GM23248 (cell line): ENCODE data around the gene MAPK8IP1. TPM values are rescaled to one million over a fixed set of nuclear protein-coding genes. Genes with fewer than 3 reads are reported as not detected.
A peak's percentile ranks its signal among the peaks of the same experiment; 100 is the strongest.
"Not testable (repeated sequence)": the region's sequence is repeated elsewhere in the genome, so short reads cannot be mapped to it uniquely, and the experiment has no call there.

ENCODE experiments used
- DNase-seq: peaks from one replicate; pipeline ENCODE4 v3.0.0-alpha.2; 2015
- H2AFZ ChIP-seq: fragments of 200-600 bp; sonication (generic); 2 replicates; pipeline ENCODE4 v1.6.1; 2016; ENCODE audit warnings: antibody characterized with exemption
- H3F3A ChIP-seq: fragments of 200-600 bp; sonication (generic); 2 replicates; pipeline ENCODE4 v1.6.1; 2016; ENCODE audit warnings: mild to moderate bottlenecking, antibody characterized with exemption, mixed run types; ENCODE audit not compliant: insufficient read depth
- H3K27ac ChIP-seq: fragments of 200-600 bp; sonication (generic); 2 replicates; pipeline ENCODE4 v1.5.1; 2016; ENCODE audit warnings: mild to moderate bottlenecking
- H3K27me3 ChIP-seq: fragments of 200-600 bp; sonication (generic); replicated peaks from 2 replicates; pipeline ENCODE4 v1.6.1; 2016; ENCODE audit warnings: mild to moderate bottlenecking; ENCODE audit not compliant: insufficient read depth
- H3K36me3 ChIP-seq: fragments of 200-600 bp; sonication (generic); 2 replicates; pipeline ENCODE4 v1.6.1; 2016; ENCODE audit warnings: low read depth, mild to moderate bottlenecking
- H3K4me1 ChIP-seq: fragments of 200-600 bp; sonication (generic); 2 replicates; pipeline ENCODE4 v1.6.1; 2016; ENCODE audit warnings: mild to moderate bottlenecking; ENCODE audit not compliant: insufficient read depth
- H3K4me2 ChIP-seq: fragments of 200-600 bp; sonication (generic); one replicate; pipeline ENCODE4 v1.6.1; 2016; ENCODE audit warnings: mild to moderate bottlenecking; ENCODE audit not compliant: unreplicated experiment
- H3K4me3 ChIP-seq: fragments of 200-600 bp; sonication (generic); 2 replicates; pipeline ENCODE4 v1.5.1; 2016; ENCODE audit warnings: mild to moderate bottlenecking
- H3K79me2 ChIP-seq: fragments of 200-600 bp; sonication (generic); 2 replicates; pipeline ENCODE4 v1.6.1; 2016; ENCODE audit warnings: mild to moderate bottlenecking; ENCODE audit not compliant: insufficient read depth
- H3K9ac ChIP-seq: fragments of 200-600 bp; sonication (generic); 2 replicates; pipeline ENCODE4 v1.6.1; 2016; ENCODE audit warnings: mild to moderate bottlenecking
- H3K9me2 ChIP-seq: fragments of 200-600 bp; sonication (generic); 2 replicates; pipeline ENCODE4 v1.6.1; 2016; ENCODE audit warnings: mixed run types, mild to moderate bottlenecking, moderate library complexity; ENCODE audit not compliant: insufficient read depth
- H3K9me3 ChIP-seq: fragments of 200-600 bp; sonication (generic); one replicate; pipeline ENCODE4 v1.6.1; 2017; ENCODE audit warnings: low read depth
- H4K20me1 ChIP-seq: fragments of 200-600 bp; sonication (generic); 2 replicates; pipeline ENCODE4 v1.6.0; 2016; ENCODE audit not compliant: insufficient read depth
- EZH2 ChIP-seq: fragments of 200-600 bp; sonication (generic); IDR thresholded peaks from 2 replicates; pipeline ENCODE4 v1.6.1; 2018; ENCODE audit warnings: antibody characterized with exemption, mild to moderate bottlenecking; ENCODE audit not compliant: insufficient read depth, poor library complexity, severe bottlenecking
- EZH2phosphoT487 ChIP-seq: fragments of 200-600 bp; sonication (generic); IDR thresholded peaks from 2 replicates; pipeline ENCODE4 v1.6.1; 2018; ENCODE audit warnings: antibody characterized with exemption, moderate library complexity, mild to moderate bottlenecking, low read depth; ENCODE audit not compliant: insufficient read depth
- WGBS, 2 experiments: methylation state at CpG; one replicate each; pipeline ENCODE4 v1.1.6; 2015 to 2017; ENCODE audit warnings: low lambda C conversion rate in 2 of 2, low coverage in 1 of 2; ENCODE audit errors: missing lambda C conversion rate in 2 of 2; 5-methylcytosine and 5-hydroxymethylcytosine counted together
- in situ Hi-C: fragments of 300-500 bp; cut with MboI; formaldehyde crosslinking; loops from 2 replicates; pipeline ENCODE4 v1.15.0; 2020
- polyA plus RNA-seq: library from polyadenylated mRNA; unstranded; fragments of >200 nt; fragmentation: Nextera tagmentation; extraction: Ambion mirVana; gene quantifications from 2 replicates; pipeline ENCODE4 v1.2.1, GENCODE V29; 2016
- total RNA-seq: library from RNA; depleted of rRNA; stranded (reverse); fragments of >200 nt; shearing (Covaris generic); gene quantifications from 2 replicates; pipeline ENCODE4 v1.2.3, GENCODE V29; 2014

Gene MAPK8IP1
- total and polyA plus RNA-seq, 2 experiments from 2014 or later = 1.8 to 9.5 TPM

DNA sequence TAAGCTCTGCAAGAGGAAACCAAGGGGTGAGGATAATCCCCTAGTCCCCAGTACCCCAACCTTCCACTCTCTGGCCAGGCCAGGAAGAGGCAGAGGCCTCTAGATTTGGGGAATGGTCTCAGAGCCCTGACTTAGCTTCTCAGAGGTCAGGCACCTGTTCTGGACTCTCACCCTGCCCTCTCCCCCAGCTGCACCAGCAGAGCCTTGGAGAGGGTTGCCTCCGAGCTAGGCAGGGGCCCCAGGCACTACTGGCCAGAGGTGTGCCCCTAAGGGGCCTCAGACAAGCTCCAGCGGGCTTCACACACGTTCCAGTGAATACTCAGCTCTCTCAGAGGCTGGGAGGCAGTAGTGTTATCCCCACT, 13.6 kb downstream of the MAPK8IP1 start:
- Histone ChIP-seq H3K27me3 (no peaks in the 10 kb centered on the region), H4K20me1 (no peaks in the 10 kb centered on the region), H3K36me3 (no peaks in the 10 kb centered on the region), H3K79me2 (no peaks in the 10 kb centered on the region), H3F3A (no peaks in the 10 kb centered on the region), H3K4me3 (peak overlapping the region; percentile 75; the same call in 1 of the 2 replicates), H3K9me3 (no peaks in the 10 kb centered on the region), H3K27ac (0 out of 2 replicates have a peak overlapping the region, but pooled peaks have one; percentile 41), H3K9me2 (no peaks in the 10 kb centered on the region), H3K4me1 (no peaks in the 10 kb centered on the region), H2AFZ (no peak overlapping the region), H3K9ac (peak overlapping the region; percentile 85; the same call in 1 of the 2 replicates), H3K4me2 (peak overlapping the region; percentile 93)
- in situ Hi-C loops = no loop called here
- DNase-seq = no peak
- WGBS, 2 experiments = 27 to 36% methylated on average over 3 of the region's 3 CpGs
- TF ChIP-seq EZH2 (no peak), EZH2phosphoT487 (no peak)

DNA sequence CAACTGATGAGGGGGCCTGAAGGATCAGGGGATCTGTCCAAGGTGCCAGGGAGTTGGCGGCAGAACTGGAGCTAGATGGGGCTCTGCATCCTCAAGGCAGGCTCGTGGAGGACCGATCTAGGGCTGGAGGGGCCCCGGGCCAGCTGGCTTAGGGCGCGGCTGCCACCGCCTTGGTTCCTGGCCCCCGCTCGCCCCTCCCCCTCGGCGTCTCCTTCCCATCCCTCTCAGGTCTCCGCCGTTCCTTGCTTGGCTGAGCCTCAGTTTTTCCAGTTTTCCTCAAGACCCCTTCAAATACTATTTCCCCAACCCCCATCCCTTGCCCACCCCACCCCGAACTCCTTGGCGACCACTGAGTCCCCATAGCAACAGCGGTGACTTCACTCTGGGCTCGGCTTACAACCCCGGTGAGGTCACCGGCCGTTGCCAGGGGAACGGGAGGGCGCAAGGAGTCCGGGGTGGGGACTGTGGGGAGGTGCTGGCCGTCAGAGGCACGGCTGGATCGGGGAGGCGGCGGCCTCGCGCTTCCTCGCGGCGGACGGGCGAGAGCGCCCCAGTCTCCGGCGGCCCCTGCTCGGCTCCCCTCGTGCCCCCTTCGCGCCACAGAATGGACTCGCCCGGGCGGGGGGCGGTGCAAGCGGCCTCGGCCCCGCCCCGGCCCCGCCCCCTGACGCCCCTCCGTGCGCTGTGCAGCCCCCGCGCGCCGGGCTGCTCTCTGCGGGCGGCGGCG, 14.2 kb downstream of the MAPK8IP1 start:
- H3K9me3 ChIP-seq = no peaks in the 10 kb centered on the region
- no peaks in the 10 kb centered on the region for H4K20me1 ChIP-seq
- H3K79me2 ChIP-seq = no peaks in the 10 kb centered on the region
- H3F3A ChIP-seq = no peaks in the 10 kb centered on the region
- no peaks in the 10 kb centered on the region for H3K4me1 ChIP-seq
- TF ChIP-seq EZH2phosphoT487 (no peak), EZH2 (no peak)
- peak overlapping the region; percentile 80 for H2AFZ ChIP-seq
- peak overlapping the region; percentile 41; the same call in 1 of the 2 replicates for H3K27ac ChIP-seq
- DNase-seq = peak; percentile 95
- peak overlapping the region; percentile 85 for H3K9ac ChIP-seq
- WGBS, 2 experiments = 1 to 3% methylated on average over 25 to 62 of the region's 62 CpGs
- no peaks in the 10 kb centered on the region for H3K9me2 ChIP-seq
- H3K4me2 ChIP-seq = peak overlapping the region; percentile 93
- peak overlapping the region; percentile 75 for H3K4me3 ChIP-seq
- H3K27me3 ChIP-seq = no peaks in the 10 kb centered on the region
- H3K36me3 ChIP-seq = no peaks in the 10 kb centered on the region
- in situ Hi-C loops = loop anchor here (10.0 kb wide), 1 partner anchor 55 kb away; the partner anchor contains the start of gene CRY2

DNA sequence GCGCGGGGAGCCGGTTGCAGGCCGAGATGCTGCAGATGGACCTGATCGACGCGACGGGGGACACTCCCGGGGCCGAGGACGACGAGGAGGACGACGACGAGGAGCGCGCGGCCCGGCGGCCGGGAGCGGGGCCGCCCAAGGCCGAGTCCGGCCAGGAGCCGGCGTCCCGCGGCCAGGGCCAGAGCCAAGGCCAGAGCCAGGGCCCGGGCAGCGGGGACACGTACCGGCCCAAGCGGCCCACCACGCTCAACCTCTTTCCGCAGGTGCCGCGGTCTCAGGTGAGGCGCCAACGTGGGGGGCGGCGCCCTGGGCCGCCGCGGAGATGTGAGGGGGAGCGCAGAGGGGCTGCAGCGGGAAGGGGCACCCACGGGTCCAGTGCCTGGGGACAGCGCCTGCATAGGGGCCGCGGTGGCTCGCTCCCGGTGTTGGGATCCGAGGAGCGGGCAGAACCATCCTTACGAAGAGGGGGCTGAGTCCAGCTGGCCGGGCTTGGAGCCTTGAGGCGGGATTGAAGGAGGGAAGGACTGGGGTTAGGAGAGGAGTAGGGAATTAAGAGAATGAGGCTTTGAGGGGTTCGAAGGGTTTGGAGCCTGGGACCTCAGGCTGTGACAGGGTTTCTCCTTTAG, 14.8 kb downstream of the MAPK8IP1 start:
- not testable (repeated sequence) for H4K20me1 ChIP-seq, H3F3A ChIP-seq, H3K27me3 ChIP-seq, H3K9me2 ChIP-seq, H3K36me3 ChIP-seq, H3K9me3 ChIP-seq, H3K4me1 ChIP-seq, H3K27ac ChIP-seq, H3K79me2 ChIP-seq
- 1 to 2% methylated on average over 26 to 28 of the region's 59 CpGs for WGBS, 2 experiments
- Histone ChIP-seq H3K9ac (peak overlapping the region; percentile 85), H3K4me2 (peak overlapping the region; percentile 93), H3K4me3 (peak overlapping the region; percentile 75), H2AFZ (peak overlapping the region; percentile 80)
- peak; percentile 57 for DNase-seq
- in situ Hi-C loops = loop anchor here (10.0 kb wide), 1 partner anchor 55 kb away; the partner anchor contains the start of gene CRY2

DNA sequence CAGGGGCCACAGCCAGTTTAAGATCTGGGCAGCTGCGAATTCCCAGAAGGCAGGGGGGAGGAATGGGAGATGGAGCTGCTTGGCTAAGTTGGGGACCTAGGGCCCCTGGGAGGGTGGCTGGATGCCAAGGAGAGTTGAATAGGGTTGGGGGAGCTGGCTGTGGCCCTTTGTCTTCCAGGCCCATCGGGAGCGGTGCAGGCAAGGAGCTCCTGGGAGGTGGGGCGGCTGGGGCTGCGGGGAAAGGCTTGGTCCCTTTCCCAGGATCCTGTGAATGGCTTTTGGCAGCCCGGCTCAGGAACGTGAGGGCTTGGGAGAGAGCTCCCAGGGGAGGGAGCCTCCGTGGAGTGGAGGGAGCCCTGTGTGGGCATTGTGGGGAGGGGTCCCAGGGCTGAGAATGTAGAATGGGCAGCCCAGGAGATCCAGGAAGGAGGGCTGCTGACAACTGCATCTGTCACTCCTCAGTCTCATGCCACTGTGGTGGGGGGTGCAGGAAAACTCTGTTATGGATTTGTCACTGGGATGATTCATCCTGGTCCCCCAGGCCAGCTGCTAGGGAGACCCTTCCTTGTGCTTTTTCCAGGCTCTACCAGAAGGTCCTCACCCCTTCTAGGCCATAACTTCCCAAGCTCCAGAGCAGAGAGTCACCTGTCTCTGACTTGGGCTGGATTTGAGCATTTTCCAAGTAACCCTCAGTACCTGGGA, 15.6 kb downstream of the MAPK8IP1 start:
- Histone ChIP-seq H3K9ac (peak overlapping the region; percentile 85; the same call in 1 of the 2 replicates), H3K36me3 (no peaks in the 10 kb centered on the region), H3K9me2 (no peaks in the 10 kb centered on the region), H3K27ac (no peak overlapping the region), H3K4me3 (peak overlapping the region; percentile 75), H3F3A (no peaks in the 10 kb centered on the region), H3K4me1 (no peaks in the 10 kb centered on the region), H4K20me1 (no peaks in the 10 kb centered on the region), H3K79me2 (no peaks in the 10 kb centered on the region), H3K4me2 (peak overlapping the region; percentile 93), H3K9me3 (no peaks in the 10 kb centered on the region), H3K27me3 (no peaks in the 10 kb centered on the region), H2AFZ (no peak overlapping the region)
- TF ChIP-seq EZH2phosphoT487 (no peak), EZH2 (no peak)
- peak; percentile 42 for DNase-seq
- in situ Hi-C loops = loop anchor here (10.0 kb wide), 1 partner anchor 56 kb away; the partner anchor contains the start of gene CRY2
- WGBS, 2 experiments = 4 to 6% methylated on average over 8 of the region's 8 CpGs
